Caco-2 (cell line): ENCODE measurements around the gene ABCF1. TPM values are rescaled to one million over a fixed set of nuclear protein-coding genes. Genes with fewer than 3 reads are reported as not detected.

ENCODE experiments used
- BruUV-seq: library from RNA; stranded (reverse); fragments of 400-500 nt; replicated peaks from 2 replicates; lab custom pipeline; 2021; lab: Mats Ljungman, UMichigan
- CTCF ChIA-PET: fragments of 300-600 bp; sonication (Branson Sonifier 250); formaldehyde crosslinking; loops from one replicate; lab custom pipeline; 2022; ENCODE audit warnings: antibody characterized with exemption; lab: Charles Lee
- POLR2A ChIA-PET: fragments of 300-600 bp; sonication (Branson Sonifier 250); formaldehyde crosslinking; loops from one replicate; lab custom pipeline; 2022; ENCODE audit warnings: antibody characterized with exemption; lab: Charles Lee
- DNase-seq, 2 experiments: peaks; one replicate each; pipeline versions ENCODE4 v3.0.0 to v3.0.0-alpha.2; 2020 to 2022
- H3K27me3 ChIP-seq: replicated peaks from 2 replicates; pipeline ENCODE4 v1.6.0; 2011; ENCODE audit warnings: low read length; ENCODE audit not compliant: control insufficient read depth, insufficient read depth
- H3K36me3 ChIP-seq: 2 replicates; pipeline ENCODE4 v1.5.1; 2011; ENCODE audit warnings: low read length; ENCODE audit not compliant: control insufficient read depth, insufficient read depth
- H3K4me1 ChIP-seq: fragments of 250-450 bp; sonication (Bioruptor Pico); 2 replicates; pipeline ENCODE4 v1.5.1; 2020; ENCODE audit warnings: mild to moderate bottlenecking
- H3K4me3 ChIP-seq: 2 replicates; pipeline ENCODE4 v1.5.1; 2011; ENCODE audit warnings: low read depth, mild to moderate bottlenecking, control low read depth, low read length
- H3K9me3 ChIP-seq: fragments of 250-450 bp; sonication (Bioruptor Pico); 2 replicates; pipeline ENCODE4 v1.5.1; 2020; ENCODE audit warnings: mild to moderate bottlenecking, moderate library complexity
- H3K27ac Mint-ChIP-seq: one replicate; pipeline ENCODE4 v1.8.0; 2022; ENCODE audit warnings: mixed read lengths; ENCODE audit not compliant: unreplicated experiment
- H3K27me3 Mint-ChIP-seq: one replicate; pipeline ENCODE4 v1.8.0; 2022; ENCODE audit warnings: mixed read lengths; ENCODE audit not compliant: insufficient read depth, unreplicated experiment
- H3K36me3 Mint-ChIP-seq: one replicate; pipeline ENCODE4 v1.8.0; 2022; ENCODE audit warnings: mild to moderate bottlenecking, mixed read lengths; ENCODE audit not compliant: insufficient read depth, unreplicated experiment
- H3K4me1 Mint-ChIP-seq: one replicate; pipeline ENCODE4 v1.8.0; 2022; ENCODE audit warnings: low read depth, mixed read lengths; ENCODE audit not compliant: unreplicated experiment
- H3K4me3 Mint-ChIP-seq: one replicate; pipeline ENCODE4 v1.8.0; 2022; ENCODE audit warnings: mild to moderate bottlenecking, moderate library complexity, mixed read lengths; ENCODE audit not compliant: unreplicated experiment
- H3K9me3 Mint-ChIP-seq: one replicate; pipeline ENCODE4 v1.8.0; 2022; ENCODE audit warnings: mixed read lengths; ENCODE audit not compliant: unreplicated experiment
- intact Hi-C: fragments of 100-400 bp; cut with micrococcal nuclease; formaldehyde crosslinking; loops from one replicate; pipeline ENCODE4 v1.10.0; 2022; ENCODE audit not compliant: unreplicated experiment
- total RNA-seq: library from RNA; stranded (reverse); gene quantifications from 2 replicates; pipeline ENCODE4 v1.2.3, GENCODE V29; 2022
- TF ChIP-seq, protein P1 (sequence below), 2 experiments: fragments of 200-600 bp in 1 of 2; IDR thresholded peaks; 1 replicate in 1 of 2; 2 replicates in 1 of 2; pipeline versions ENCODE4 v1.5.1 to v1.8.0; 2011 to 2022; ENCODE audit warnings: antibody characterized with exemption in 1 of 2, control low read depth in 1 of 2, inconsistent platforms in 1 of 2, low read depth in 1 of 2, low read length in 1 of 2, mild to moderate bottlenecking in 1 of 2, moderate library complexity in 1 of 2; ENCODE audit not compliant: insufficient read depth in 1 of 2, severe bottlenecking in 1 of 2, unreplicated experiment in 1 of 2

The ABCF1 gene
- total RNA-seq, 1 experiment from 2014 or later = 93.7 TPM

- Mint-ChIP-seq H3K27ac (no peak overlapping the region), H3K9me3 (no peaks in the 10 kb centered on the region), H3K4me3 (no peak overlapping the region), H3K36me3 (peaks cover 100% of the 10 kb centered on the region), H3K4me1 (peaks cover 3% of the 10 kb centered on the region), H3K27me3 (no peaks in the 10 kb centered on the region)
- no peak overlapping the region for H3K4me3 ChIP-seq
- ChIA-PET CTCF (no interaction called here), POLR2A (no interaction called here)
- H3K36me3 ChIP-seq = peaks cover 4% of the 10 kb centered on the region
- TF ChIP-seq, protein P1, sequence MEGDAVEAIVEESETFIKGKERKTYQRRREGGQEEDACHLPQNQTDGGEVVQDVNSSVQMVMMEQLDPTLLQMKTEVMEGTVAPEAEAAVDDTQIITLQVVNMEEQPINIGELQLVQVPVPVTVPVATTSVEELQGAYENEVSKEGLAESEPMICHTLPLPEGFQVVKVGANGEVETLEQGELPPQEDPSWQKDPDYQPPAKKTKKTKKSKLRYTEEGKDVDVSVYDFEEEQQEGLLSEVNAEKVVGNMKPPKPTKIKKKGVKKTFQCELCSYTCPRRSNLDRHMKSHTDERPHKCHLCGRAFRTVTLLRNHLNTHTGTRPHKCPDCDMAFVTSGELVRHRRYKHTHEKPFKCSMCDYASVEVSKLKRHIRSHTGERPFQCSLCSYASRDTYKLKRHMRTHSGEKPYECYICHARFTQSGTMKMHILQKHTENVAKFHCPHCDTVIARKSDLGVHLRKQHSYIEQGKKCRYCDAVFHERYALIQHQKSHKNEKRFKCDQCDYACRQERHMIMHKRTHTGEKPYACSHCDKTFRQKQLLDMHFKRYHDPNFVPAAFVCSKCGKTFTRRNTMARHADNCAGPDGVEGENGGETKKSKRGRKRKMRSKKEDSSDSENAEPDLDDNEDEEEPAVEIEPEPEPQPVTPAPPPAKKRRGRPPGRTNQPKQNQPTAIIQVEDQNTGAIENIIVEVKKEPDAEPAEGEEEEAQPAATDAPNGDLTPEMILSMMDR (IDR thresholded peaks at IDR 0.05; ENCODE audit: insufficient read depth in 1 of 2, low read depth in 1 of 2, low read length in 1 of 2, severe bottlenecking in 1 of 2, unreplicated experiment in 1 of 2) = no peak
- H3K4me1 ChIP-seq = no peaks in the 10 kb centered on the region
- H3K27me3 ChIP-seq = no peaks in the 10 kb centered on the region
- no peak for DNase-seq
- no TSS peak for BruUV-seq
- no peaks in the 10 kb centered on the region for H3K9me3 ChIP-seq
- intact Hi-C loops = no loop called here
Measured at GRCh38 chr6:30583921-30584320, 12.7 kb downstream of the ABCF1 start.

GRCh38 chr6:30589754-30590358 is 18.6 kb downstream of the ABCF1 start:
- POLR2A ChIA-PET = no interaction called here
- H3K27me3 Mint-ChIP-seq = no peaks in the 10 kb centered on the region
- H3K4me3 Mint-ChIP-seq = no peak overlapping the region
- H3K36me3 ChIP-seq = peaks cover 7% of the 10 kb centered on the region
- intact Hi-C loops = no loop called here
- H3K27ac Mint-ChIP-seq = peak overlapping the region; percentile 31
- BruUV-seq = no TSS peak
- H3K4me1 ChIP-seq = peaks cover 8% of the 10 kb centered on the region
- H3K4me3 ChIP-seq = no peak overlapping the region
- H3K36me3 Mint-ChIP-seq = peaks cover 96% of the 10 kb centered on the region
- H3K9me3 Mint-ChIP-seq = no peaks in the 10 kb centered on the region
- H3K4me1 Mint-ChIP-seq = peaks cover 6% of the 10 kb centered on the region
- CTCF ChIA-PET = interaction anchor here (1.3 kb wide), 1 partner anchor 45 kb away, joined by 3 read pairs; no protein-coding TSS in a partner anchor
- no peak for DNase-seq
- H3K9me3 ChIP-seq = no peaks in the 10 kb centered on the region
- TF ChIP-seq, protein P1 (IDR thresholded peaks at IDR 0.05; ENCODE audit: insufficient read depth in 1 of 2, low read depth in 1 of 2, low read length in 1 of 2, severe bottlenecking in 1 of 2, unreplicated experiment in 1 of 2) = no peak
- H3K27me3 ChIP-seq = no peaks in the 10 kb centered on the region

- intact Hi-C loops = no loop called here
- Histone ChIP-seq H3K4me1 (peaks cover 8% of the 10 kb centered on the region), H3K36me3 (peaks cover 7% of the 10 kb centered on the region), H3K4me3 (no peak overlapping the region), H3K27me3 (no peaks in the 10 kb centered on the region), H3K9me3 (no peaks in the 10 kb centered on the region)
- H3K36me3 Mint-ChIP-seq = peaks cover 96% of the 10 kb centered on the region
- ChIA-PET POLR2A (no interaction called here), CTCF (interaction anchor here (0.7 to 1.3 kb wide), 4 partner anchors 20 to 108 kb away, joined by 3 to 4 read pairs (median 3); partner anchors contain the start of gene ABCF1)
- H3K9me3 Mint-ChIP-seq = no peaks in the 10 kb centered on the region
- no TSS peak for BruUV-seq
- no peak for DNase-seq
- TF ChIP-seq, protein P1 (IDR thresholded peaks at IDR 0.05; ENCODE audit: insufficient read depth in 1 of 2, low read depth in 1 of 2, low read length in 1 of 2, severe bottlenecking in 1 of 2, unreplicated experiment in 1 of 2) = no peak
- H3K27ac Mint-ChIP-seq = peak overlapping the region; percentile 31
- H3K4me1 Mint-ChIP-seq = peaks cover 6% of the 10 kb centered on the region
- H3K4me3 Mint-ChIP-seq = no peak overlapping the region
- H3K27me3 Mint-ChIP-seq = no peaks in the 10 kb centered on the region
Measured at GRCh38 chr6:30590509-30590908, 19.3 kb downstream of the ABCF1 start.
